Activated CD8-positive, alpha-beta T cell treated with anti-CD3 and anti-CD28 coated beads for 36 hours (primary cell): ENCODE measurements around the gene FBXL14. TPM values are rescaled to one million over a fixed set of nuclear protein-coding genes. Genes with fewer than 3 reads are reported as not detected.

Experiments used
- ATAC-seq: fragments of 200-7000 bp; cut with Tn5 transposase; one replicate; pipeline ENCODE4 v1.10.0; 2021; ENCODE audit warnings: mild to moderate bottlenecking, moderate library complexity
- CTCF ChIA-PET: fragments of 350-600 bp; sonication (Branson Sonifier 250); formaldehyde crosslinking; loops from one replicate; lab custom pipeline; 2021; ENCODE audit warnings: antibody characterized with exemption; lab: Charles Lee
- POLR2A ChIA-PET: fragments of 350-600 bp; sonication (Branson Sonifier 250); formaldehyde crosslinking; loops from one replicate; lab custom pipeline; 2021; ENCODE audit warnings: antibody characterized with exemption; lab: Charles Lee
- DNase-seq: peaks from one replicate; pipeline ENCODE4 v3.0.0-alpha.2; 2020
- H3K27ac Mint-ChIP-seq: one replicate; pipeline ENCODE4 v1.8.0; 2021; ENCODE audit warnings: mild to moderate bottlenecking, mixed read lengths
- H3K27me3 Mint-ChIP-seq: one replicate; pipeline ENCODE4 v1.8.0; 2021; ENCODE audit warnings: mixed read lengths
- H3K36me3 Mint-ChIP-seq: one replicate; pipeline ENCODE4 v1.8.0; 2021; ENCODE audit warnings: low read depth, mixed read lengths
- H3K4me1 Mint-ChIP-seq: one replicate; pipeline ENCODE4 v1.8.0; 2021; ENCODE audit warnings: low read depth, mixed read lengths
- H3K4me3 Mint-ChIP-seq: one replicate; pipeline ENCODE4 v1.8.0; 2021; ENCODE audit warnings: mild to moderate bottlenecking, moderate library complexity, mixed read lengths
- H3K9me3 Mint-ChIP-seq: one replicate; pipeline ENCODE4 v1.8.0; 2021; ENCODE audit warnings: mixed read lengths
- CTCF ChIP-seq: fragments of 200-600 bp; IDR thresholded peaks from one replicate; pipeline ENCODE4 v1.8.0; 2022; ENCODE audit warnings: antibody characterized with exemption, mild to moderate bottlenecking
- intact Hi-C: fragments of 100-400 bp; cut with micrococcal nuclease; formaldehyde crosslinking; loops from one replicate; pipeline ENCODE4 v1.10.0; 2022
- total RNA-seq, 2 experiments: library from RNA; stranded (reverse); gene quantifications; one replicate each; pipeline ENCODE4 v1.2.3, GENCODE V29; 2021

The FBXL14 gene
- total RNA-seq, 2 experiments from 2014 or later, result 23.3 to 25.1 TPM

GRCh38 chr12:1630827-1631591, 36.6 kb upstream of the FBXL14 start:
- intact Hi-C loops, result loop anchor here (5.0 kb wide), 1 partner anchor 306 kb away; no protein-coding TSS in a partner anchor
- no peak for TF ChIP-seq CTCF

GRCh38 chr12:1630133-1630826, 35.9 kb upstream of the FBXL14 start:
- peak overlapping the region; percentile 54 for H3K4me3 Mint-ChIP-seq
- DNase-seq, result peak; percentile 27
- ATAC-seq, result peak; percentile 58
- intact Hi-C loops, result loop anchor here (5.0 kb wide), 1 partner anchor 307 kb away; no protein-coding TSS in a partner anchor
- no peak overlapping the region for H3K27ac Mint-ChIP-seq
- peaks cover 14% of the 10 kb centered on the region for H3K4me1 Mint-ChIP-seq
- peak; percentile 22 for TF ChIP-seq CTCF
- POLR2A ChIA-PET, result interaction anchor here (1.4 to 1.6 kb wide), 2 partner anchors 15 to 309 kb away, joined by 3 to 4 read pairs; no protein-coding TSS in a partner anchor
- H3K27me3 Mint-ChIP-seq, result peaks cover 56% of the 10 kb centered on the region
- no peaks in the 10 kb centered on the region for H3K36me3 Mint-ChIP-seq
- no peaks in the 10 kb centered on the region for H3K9me3 Mint-ChIP-seq
- CTCF ChIA-PET, result interaction anchor here (0.6 to 9.0 kb wide), 10 partner anchors 9 to 512 kb away, joined by 3 to 135 read pairs (median 4); no protein-coding TSS in a partner anchor

More at GRCh38 chr12:1630827-1631591, 36.6 kb upstream of the FBXL14 start:
- H3K27ac Mint-ChIP-seq, result no peak overlapping the region
- ChIA-PET CTCF (interaction anchor here (0.6 to 9.0 kb wide), 9 partner anchors 10 to 513 kb away, joined by 3 to 135 read pairs (median 4); no protein-coding TSS in a partner anchor), POLR2A (interaction anchor here (1.4 to 1.6 kb wide), 2 partner anchors 15 to 309 kb away, joined by 3 to 4 read pairs; no protein-coding TSS in a partner anchor)
- H3K36me3 Mint-ChIP-seq, result no peaks in the 10 kb centered on the region
- H3K4me1 Mint-ChIP-seq, result peaks cover 14% of the 10 kb centered on the region
- ATAC-seq (no peak), DNase-seq (no peak)
- peak overlapping the region; percentile 54 for H3K4me3 Mint-ChIP-seq
- H3K27me3 Mint-ChIP-seq, result peaks cover 57% of the 10 kb centered on the region
- H3K9me3 Mint-ChIP-seq, result no peaks in the 10 kb centered on the region

- ChIA-PET CTCF (interaction anchor here (0.7 to 9.0 kb wide), 8 partner anchors 15 to 511 kb away, joined by 3 to 135 read pairs (median 4); no protein-coding TSS in a partner anchor), POLR2A (interaction anchor here (0.6 to 1.6 kb wide), 2 partner anchors 9 to 14 kb away, joined by 3 read pairs; no protein-coding TSS in a partner anchor)
- intact Hi-C loops, result loop anchor here (5.0 kb wide), 1 partner anchor 308 kb away; no protein-coding TSS in a partner anchor
- Mint-ChIP-seq H3K9me3 (no peaks in the 10 kb centered on the region), H3K27me3 (peaks cover 50% of the 10 kb centered on the region), H3K4me3 (peak overlapping the region; percentile 41), H3K27ac (no peak overlapping the region), H3K4me1 (peaks cover 14% of the 10 kb centered on the region), H3K36me3 (no peaks in the 10 kb centered on the region)
- ATAC-seq (no peak), DNase-seq (peak; percentile 28)
- no peak for TF ChIP-seq CTCF
These were observed 35.2 kb upstream of the FBXL14 start for GRCh38 chr12:1629338-1630132.

GRCh38 chr12:1628666-1629337, 34.4 kb upstream of the FBXL14 start, which contains the start of gene WNT5B:
Gene WNT5B (plus strand): TSS chr12:1629231. CDS start chr12:1631355, 2,124 bp downstream.
- Mint-ChIP-seq H3K4me1 (peaks cover 14% of the 10 kb centered on the region), H3K4me3 (peak within 1 kb of the TSS; percentile 41), H3K36me3 (no peaks in the 10 kb centered on the region), H3K9me3 (no peaks in the 10 kb centered on the region), H3K27ac (no peak within 1 kb of the TSS), H3K27me3 (peaks cover 46% of the 10 kb centered on the region)
- DNase-seq (no peak), ATAC-seq (no peak)
- ChIA-PET POLR2A (no interaction called here), CTCF (interaction anchor here (0.7 to 9.0 kb wide), 4 partner anchors 16 to 167 kb away, joined by 3 to 135 read pairs (median 7); no protein-coding TSS in a partner anchor)
- no peak for TF ChIP-seq CTCF
- intact Hi-C loops, result no loop called here
